Keratinocyte (primary cell): ENCODE measurements around the gene ARHGDIB.

Source experiments
- CTCF ChIP-seq, 3 experiments: IDR thresholded peaks in 1 of 3; conservative IDR thresholded peaks in 1 of 3; optimal IDR thresholded peaks in 1 of 3; 2 replicates in 2 of 3; 3 replicates in 1 of 3; pipeline versions ENCODE3 to v1.5.1; 2011; ENCODE audit warnings: low read length in 3 of 3, mild to moderate bottlenecking in 3 of 3, moderate library complexity in 2 of 3, control low read depth in 1 of 3, inconsistent platforms in 1 of 3; ENCODE audit not compliant: insufficient read depth in 2 of 3; ENCODE audit errors: extremely low read depth in 1 of 3
- EZH2 ChIP-seq: IDR thresholded peaks from one replicate; pipeline ENCODE4 v1.6.1; 2012; ENCODE audit warnings: inconsistent platforms, mild to moderate bottlenecking, low read length, moderate library complexity

- TF ChIP-seq EZH2, result no peak
- TF ChIP-seq CTCF (optimal IDR thresholded peaks at IDR 0.05 in 1 of 3, IDR thresholded peaks at IDR 0.05 in 1 of 3, conservative IDR thresholded peaks at IDR 0.05 in 1 of 3; ENCODE audit: extremely low read depth in 1 of 3, insufficient read depth in 2 of 3, low read length in 3 of 3), result no peak
Measured at GRCh38 chr12:14962797-14963196, 1.4 kb upstream of the ARHGDIB start.
